TTC549 (cell line): ENCODE measurements around the gene MAPKAP1.

Experiments
- FAIRE-seq: peaks from 2 replicates; lab custom pipeline; 2012; peaks lifted over from hg19 to GRCh38; lab: Jason Lieb, UNC

The MAPKAP1 gene

GRCh38 chr9:125674981-125675973, 31.7 kb downstream of the MAPKAP1 start:
- no peak for FAIRE-seq

- FAIRE-seq = no peak
These were observed 34.1 kb downstream of the MAPKAP1 start for GRCh38 chr9:125672876-125673275.

GRCh38 chr9:125663127-125663526, 43.9 kb downstream of the MAPKAP1 start:
- no peak for FAIRE-seq

- no peak for FAIRE-seq
These were observed 46.5 kb downstream of the MAPKAP1 start for GRCh38 chr9:125660557-125660956.

- no peak for FAIRE-seq
These were observed 47.1 kb downstream of the MAPKAP1 start for GRCh38 chr9:125659954-125660353.

GRCh38 chr9:125659201-125659840, 47.7 kb downstream of the MAPKAP1 start:
- no peak for FAIRE-seq

GRCh38 chr9:125656560-125656959, 50.4 kb downstream of the MAPKAP1 start:
- no peak for FAIRE-seq

- FAIRE-seq = no peak
These were observed 51.2 kb downstream of the MAPKAP1 start for GRCh38 chr9:125655691-125656410.

GRCh38 chr9:125655066-125655633, 51.9 kb downstream of the MAPKAP1 start:
- no peak for FAIRE-seq

GRCh38 chr9:125654121-125654520, 52.9 kb downstream of the MAPKAP1 start:
- no peak for FAIRE-seq

- FAIRE-seq = no peak
These were observed 53.7 kb downstream of the MAPKAP1 start for GRCh38 chr9:125653325-125653724.

GRCh38 chr9:125652759-125653158, 54.2 kb downstream of the MAPKAP1 start:
- no peak for FAIRE-seq

GRCh38 chr9:125652233-125652594, 54.8 kb downstream of the MAPKAP1 start:
- no peak for FAIRE-seq

GRCh38 chr9:125651576-125652232, 55.3 kb downstream of the MAPKAP1 start:
- no peak for FAIRE-seq

- FAIRE-seq = no peak
These were observed 56.7 kb downstream of the MAPKAP1 start for GRCh38 chr9:125650271-125650737.

GRCh38 chr9:125649826-125650225, 57.2 kb downstream of the MAPKAP1 start:
- FAIRE-seq = no peak

- FAIRE-seq = no peak
These were observed 57.7 kb downstream of the MAPKAP1 start for GRCh38 chr9:125649315-125649714.

- no peak for FAIRE-seq
These were observed 58.7 kb downstream of the MAPKAP1 start for GRCh38 chr9:125648294-125648693.

GRCh38 chr9:125646621-125647100, 60.3 kb downstream of the MAPKAP1 start:
- FAIRE-seq = no peak

GRCh38 chr9:125646217-125646616, 60.8 kb downstream of the MAPKAP1 start:
- no peak for FAIRE-seq

- no peak for FAIRE-seq
These were observed 62.0 kb downstream of the MAPKAP1 start for GRCh38 chr9:125644819-125645507.
